ENCODE results near the gene PLPP3. TPM values are rescaled to one million over a fixed set of nuclear protein-coding genes. Genes with fewer than 3 reads are reported as not detected.
A peak's percentile ranks its signal among the peaks of the same experiment; 100 is the strongest.

Gene PLPP3
- total and polyA plus RNA-seq, 2 of the 8 experiments (the other 6 are each of a cell fraction or from before 2014, with no cell fraction given) = 33.2 to 42.0 TPM

GRCh38 chr1:56578138-56578962, 1.0 kb downstream of the PLPP3 start:
- Histone ChIP-seq H3K9me3 (ENCODE audit: insufficient read depth in 2 of 2, low read depth in 1 of 2, low read length in 1 of 2) (no peaks in the 10 kb centered on the region), H3K79me2 (ENCODE audit: control insufficient read depth in 1 of 2, insufficient read depth in 2 of 2, low read length in 2 of 2) (peaks cover 46 to 60% of the 10 kb centered on the region in 2 experiments), H2BK15ac (ENCODE audit: low read length) (0 out of 2 replicates have a peak overlapping the region, but pooled peaks have one; percentile 33), H4K8ac (ENCODE audit: extremely low read depth, insufficient read depth, low read length) (peak overlapping the region; percentile 68; the same call in 1 of the 2 replicates), H3K18ac (ENCODE audit: extremely low read depth, low read length) (peak overlapping the region; percentile 90), H2BK12ac (ENCODE audit: low read depth, low read length) (peak overlapping the region; percentile 62; the same call in 1 of the 2 replicates), H3K27ac (ENCODE audit: low read depth, low read length) (peak overlapping the region; percentile 66; the same call in 1 of the 2 replicates), H3K4me3 (ENCODE audit: extremely low read depth in 1 of 4, insufficient read depth in 2 of 4, low read depth in 3 of 4, low read length in 4 of 4) (peak overlapping the region; percentile 79 to 98 (median 93)), H3K36me3 (ENCODE audit: control insufficient read depth in 2 of 4, insufficient read depth in 4 of 4, low read length in 3 of 4) (peaks cover 0 to 6% (median 0%) of the 10 kb centered on the region in 4 experiments; a peak in 1 of 8 replicates), H3K9ac (replicated peaks in 1 of 4; ENCODE audit: extremely low read depth in 1 of 4, low read depth in 3 of 4, low read length in 3 of 4) (peak overlapping the region; percentile 72 to 78 (median 76)), H3K27me3 (replicated peaks in 1 of 4; ENCODE audit: control insufficient read depth in 3 of 4, extremely low read depth in 1 of 4, insufficient read depth in 3 of 4, low read length in 3 of 4) (no peaks in the 10 kb centered on the region), H4K91ac (replicated peaks; ENCODE audit: insufficient read length, low read length) (peak overlapping the region; percentile 45), H3K4me1 (replicated peaks in 1 of 4; ENCODE audit: control insufficient read depth in 3 of 4, insufficient read depth in 4 of 4, low read length in 3 of 4) (peaks cover 5 to 15% (median 8%) of the 10 kb centered on the region in 4 experiments; a peak in 6 of 7 replicates), H2BK5ac (ENCODE audit: low read depth, low read length) (peak overlapping the region; percentile 68; the same call in 1 of the 2 replicates), H3K4me2 (ENCODE audit: insufficient read depth in 1 of 2, low read depth in 2 of 2, low read length in 2 of 2) (peak overlapping the region; percentile 77), H3K23ac (ENCODE audit: insufficient read length) (no peak overlapping the region), H3K56ac (replicated peaks; ENCODE audit: insufficient read length, low read depth, low read length) (peak overlapping the region; percentile 81), H2BK20ac (ENCODE audit: low read length) (0 out of 2 replicates have a peak overlapping the region, but pooled peaks have one; percentile 2), H3K4ac (replicated peaks; ENCODE audit: insufficient read length, low read depth, low read length) (peak overlapping the region; percentile 32), H3K23me2 (ENCODE audit: low read depth, low read length) (peaks cover 6% of the 10 kb centered on the region), H3K79me1 (ENCODE audit: low read depth, low read length) (no peaks in the 10 kb centered on the region), H4K20me1 (replicated peaks in 1 of 2; ENCODE audit: control insufficient read depth in 1 of 2, insufficient read depth in 2 of 2, low read length in 2 of 2) (peaks cover 6% of the 10 kb centered on the region in 2 experiments), H2AFZ (ENCODE audit: low read length) (no peak overlapping the region), H2AK5ac (ENCODE audit: low read depth, low read length) (no peak overlapping the region), H4K5ac (ENCODE audit: insufficient read length, low read depth, low read length) (peak overlapping the region; percentile 68), H3K14ac (ENCODE audit: insufficient read length) (no peak overlapping the region), H2BK120ac (replicated peaks; ENCODE audit: low read depth, low read length) (peak overlapping the region; percentile 47)
- FAIRE-seq (no peak), DNase-seq (ENCODE audit: low read depth in 1 of 2, low spot score in 2 of 2) (no peak)
- POLR2A ChIA-PET (ENCODE audit: partially characterized antibody) = interaction anchor here (0.7 to 4.4 kb wide), 15 partner anchors 9 to 399 kb away, joined by 3 to 30 read pairs (median 5); no protein-coding TSS in a partner anchor
- 1% methylated on average over 39 of the region's 64 CpGs; no CpG with 5 or more reads in 1 of the 2 experiments for WGBS, 2 experiments (ENCODE audit: extremely low coverage in 1 of 2, insufficient coverage in 1 of 2, insufficient read length in 1 of 2, insufficient replicate concordance in 2 of 2, low coverage in 1 of 2, low lambda C conversion rate in 2 of 2, missing lambda C conversion rate in 1 of 2)
- CTCF ChIA-PET (ENCODE audit: partially characterized antibody) = interaction anchor here (0.5 to 4.2 kb wide), 32 partner anchors 12 to 1294 kb away, joined by 3 to 31 read pairs (median 4); no protein-coding TSS in a partner anchor
- TF ChIP-seq JUN (IDR thresholded peaks at IDR 0.05; ENCODE audit: low read depth, low read length) = no peak
- TF ChIP-seq RBBP5 (IDR thresholded peaks at IDR 0.05; ENCODE audit: borderline replicate concordance, low read depth, low read length) = 0 out of 2 replicates have a peak, but pooled peaks have one; percentile 14
- no peak for TF ChIP-seq SRF (IDR thresholded peaks at IDR 0.05; ENCODE audit: low read depth, low read length)
- TF ChIP-seq SUZ12 (IDR thresholded peaks at IDR 0.05; ENCODE audit: low read length) = no peak
- TF ChIP-seq GABPA (IDR thresholded peaks at IDR 0.05; ENCODE audit: borderline replicate concordance, insufficient read depth, low read length) = no peak
- TF ChIP-seq TBP (IDR thresholded peaks at IDR 0.05; ENCODE audit: low read depth, low read length) = 0 out of 2 replicates have a peak, but pooled peaks have one; percentile 12
- peak in 1 of 2 experiments; percentile 63; a peak in 2 of 4 replicates for TF ChIP-seq SIN3A (conservative IDR thresholded peaks at IDR 0.05 in 1 of 2, IDR thresholded peaks at IDR 0.05 in 1 of 2; ENCODE audit: low read depth in 1 of 2, low read length in 2 of 2)
- TF ChIP-seq JUND (IDR thresholded peaks at IDR 0.05; ENCODE audit: low read length) = no peak
- TF ChIP-seq KDM1A (IDR thresholded peaks at IDR 0.05; ENCODE audit: borderline replicate concordance, low read length) = peak; percentile 97
- TF ChIP-seq SP2 (IDR thresholded peaks at IDR 0.05; ENCODE audit: low read length) = no peak
- TF ChIP-seq TAF1 (IDR thresholded peaks at IDR 0.05; ENCODE audit: low read depth, low read length) = peak; percentile 49

Measured in H1 (cell line).